Ishikawa (cell line): Measurements from ENCODE around the gene CHST11.

ENCODE experiments used
- REST ChIP-seq: IDR thresholded peaks from 2 replicates; pipeline ENCODE4 v1.6.1; 2012; ENCODE audit warnings: low read depth, mild to moderate bottlenecking
- USF1 ChIP-seq: IDR thresholded peaks from 2 replicates; pipeline ENCODE4 v1.6.1; 2012

GRCh38 chr12:104494793-104495158 is 38.0 kb downstream of the CHST11 start:
- TF ChIP-seq USF1 (no peak), REST (no peak)
